CD14-positive monocyte (primary cell): ENCODE results near the gene TBX3. TPM values are rescaled to one million over a fixed set of nuclear protein-coding genes. Genes with fewer than 3 reads are reported as not detected.

ENCODE experiments used
- DNase-seq, 3 donors: peaks; one replicate each; pipeline ENCODE4 v3.0.0-alpha.2; 2011 to 2022
- H2AFZ ChIP-seq: 2 replicates; pipeline ENCODE4 v1.6.0; 2012; ENCODE audit warnings: mild to moderate bottlenecking, low read depth, low read length, inconsistent platforms; ENCODE audit not compliant: insufficient read depth, poor library complexity, severe bottlenecking
- H3K27ac ChIP-seq, 2 donors: 1 replicate in 1 of 2; 2 replicates in 1 of 2; pipeline ENCODE4 v1.5.1; 2012 to 2013; ENCODE audit warnings: low read length in 2 of 2, control low read depth in 1 of 2, inconsistent platforms in 1 of 2, low read depth in 1 of 2, mild to moderate bottlenecking in 1 of 2
- H3K27me3 ChIP-seq, 2 donors: one replicate each; pipeline versions ENCODE4 v1.6.0 to v1.6.1; 2011 to 2013; ENCODE audit warnings: low read length in 2 of 2; ENCODE audit not compliant: control insufficient read depth in 2 of 2, insufficient read depth in 2 of 2
- H3K36me3 ChIP-seq, 2 donors: replicated peaks in 1 of 2; 1 replicate in 1 of 2; 2 replicates in 1 of 2; pipeline versions ENCODE4 v1.5.1 to v1.6.1; 2012 to 2013; ENCODE audit warnings: low read length in 2 of 2, control low read depth in 1 of 2, inconsistent platforms in 1 of 2, mild to moderate bottlenecking in 1 of 2; ENCODE audit not compliant: insufficient read depth in 2 of 2, control insufficient read depth in 1 of 2
- H3K4me1 ChIP-seq, 2 donors: 1 replicate in 1 of 2; 2 replicates in 1 of 2; pipeline versions ENCODE4 v1.5.1 to v1.6.1; 2012 to 2013; ENCODE audit warnings: low read length in 2 of 2, control low read depth in 1 of 2, inconsistent platforms in 1 of 2, mild to moderate bottlenecking in 1 of 2, moderate library complexity in 1 of 2; ENCODE audit not compliant: insufficient read depth in 2 of 2, control insufficient read depth in 1 of 2
- H3K4me2 ChIP-seq: replicated peaks from 2 replicates; pipeline ENCODE3; 2012; ENCODE audit warnings: low read length, moderate library complexity, mild to moderate bottlenecking; ENCODE audit not compliant: poor library complexity, severe bottlenecking; ENCODE audit errors: extremely low read depth
- H3K4me3 ChIP-seq, 3 experiments: fragments of 200-600 bp in 1 of 3; sonication (generic) in 1 of 3; replicated peaks in 1 of 3; 1 replicate in 2 of 3; 2 replicates in 1 of 3; pipeline ENCODE4 v1.5.1; 2011 to 2013; ENCODE audit warnings: low read length in 3 of 3, mild to moderate bottlenecking in 3 of 3, control low read depth in 2 of 3, low read depth in 2 of 3, inconsistent platforms in 1 of 3, moderate library complexity in 1 of 3
- H3K79me2 ChIP-seq: 2 replicates; pipeline ENCODE4 v1.6.0; 2012; ENCODE audit warnings: mild to moderate bottlenecking, control low read depth, inconsistent platforms, low read length, moderate library complexity; ENCODE audit not compliant: insufficient read depth
- H3K9ac ChIP-seq: 2 replicates; pipeline ENCODE4 v1.6.0; 2017; ENCODE audit warnings: low read length, mild to moderate bottlenecking; ENCODE audit not compliant: insufficient read depth, poor library complexity, severe bottlenecking
- H3K9me3 ChIP-seq, 2 donors: replicated peaks in 1 of 2; 1 replicate in 1 of 2; 2 replicates in 1 of 2; pipeline versions ENCODE4 v1.5.1 to v1.6.1; 2012 to 2013; ENCODE audit warnings: low read length in 2 of 2, control low read depth in 1 of 2; ENCODE audit not compliant: control insufficient read depth in 1 of 2, insufficient read depth in 1 of 2
- H4K20me1 ChIP-seq: 2 replicates; pipeline ENCODE4 v1.6.0; 2012; ENCODE audit warnings: mild to moderate bottlenecking, low read length, control low read depth, moderate library complexity; ENCODE audit not compliant: insufficient read depth
- H3K27ac Mint-ChIP-seq, 7 donors: one replicate each; pipeline ENCODE4 v1.8.0; 2020; ENCODE audit warnings: mild to moderate bottlenecking in 7 of 7, mixed read lengths in 7 of 7, moderate library complexity in 6 of 7, inconsistent platforms in 2 of 7
- H3K27me3 Mint-ChIP-seq, 3 donors: one replicate each; pipeline ENCODE4 v1.8.0; 2021 to 2022; ENCODE audit warnings: low read depth in 3 of 3, mild to moderate bottlenecking in 3 of 3, mixed read lengths in 3 of 3, moderate library complexity in 3 of 3, inconsistent platforms in 1 of 3
- H3K36me3 Mint-ChIP-seq, 2 donors: one replicate each; pipeline ENCODE4 v1.8.0; 2020; ENCODE audit warnings: mixed read lengths in 2 of 2, inconsistent platforms in 1 of 2, mild to moderate bottlenecking in 1 of 2
- H3K4me1 Mint-ChIP-seq: one replicate; pipeline ENCODE4 v1.8.0; 2020; ENCODE audit warnings: mild to moderate bottlenecking, mixed read lengths
- H3K4me3 Mint-ChIP-seq, 2 donors: one replicate each; pipeline ENCODE4 v1.8.0; 2020; ENCODE audit warnings: mild to moderate bottlenecking in 2 of 2, mixed read lengths in 2 of 2, moderate library complexity in 1 of 2
- H3K9me3 Mint-ChIP-seq, 7 donors: one replicate each; pipeline ENCODE4 v1.8.0; 2020 to 2022; ENCODE audit warnings: mixed read lengths in 7 of 7, mild to moderate bottlenecking in 6 of 7, moderate library complexity in 6 of 7, inconsistent platforms in 2 of 7
- WGBS: methylation state at CpG from one replicate; pipeline ENCODE4 v1.1.5; 2013; ENCODE audit warnings: missing lambda C conversion rate; ENCODE audit not compliant: insufficient coverage; 5-methylcytosine and 5-hydroxymethylcytosine counted together
- intact Hi-C, 2 donors: fragments of 100-400 bp; cut with micrococcal nuclease; formaldehyde crosslinking; loops; one replicate each; pipeline versions ENCODE4 v1.15.0 to v1.15.1; 2023
- polyA plus RNA-seq, 3 donors: library from polyadenylated mRNA; depleted of rRNA in 1 of 3; unstranded in 2 of 3; stranded (reverse) in 1 of 3; fragments of 300-500 nt in 2 of 3; fragments of >200 nt in 1 of 3; fragmentation: Illumina TruSeq in 2 of 3; gene quantifications; 1 replicate in 2 of 3; 2 replicates in 1 of 3; pipeline ENCODE4 v1.2.3, GENCODE V29; 2012 to 2021
- TF ChIP-seq, protein P1 (sequence below): fragments of 200-600 bp; IDR thresholded peaks from one replicate; pipeline ENCODE4 v1.8.0; 2022; ENCODE audit warnings: antibody characterized with exemption, mild to moderate bottlenecking

Gene TBX3
- polyA plus RNA-seq, 3 donors = 0.04 to 0.13 TPM; not detected in 1

DNA sequence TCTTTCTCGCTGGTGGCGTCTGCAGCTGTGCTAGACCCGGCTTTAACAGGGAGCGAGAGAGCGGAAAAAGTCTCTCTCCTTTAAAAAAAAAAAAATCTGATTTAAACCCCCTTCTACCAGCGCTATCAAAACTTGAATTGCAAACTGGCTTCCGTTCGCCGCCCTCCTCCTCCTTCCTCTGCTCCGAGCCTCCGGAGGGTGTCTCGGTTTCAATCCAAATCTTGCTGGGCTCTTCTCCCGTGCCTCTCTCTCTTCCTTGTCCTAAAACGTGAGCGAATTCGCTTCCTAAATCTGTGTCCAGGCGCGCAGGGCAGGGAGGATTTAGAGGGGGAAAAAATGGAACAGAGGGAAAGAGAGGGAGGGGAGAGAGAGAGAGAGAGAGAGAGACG, 272 bp downstream of the TBX3 start:
- H4K20me1 ChIP-seq = no peaks in the 10 kb centered on the region
- no peaks in the 10 kb centered on the region for H3K36me3 ChIP-seq
- H3K27me3 Mint-ChIP-seq = peaks cover 91 to 100% (median 97%) of the 10 kb centered on the region in 3 donors
- peak overlapping the region in 1 of 7 donors; percentile 73 for H3K27ac Mint-ChIP-seq
- H2AFZ ChIP-seq = no peak overlapping the region
- H3K9ac ChIP-seq = no peak overlapping the region
- intact Hi-C loops = no loop called here
- H3K4me3 Mint-ChIP-seq = peak overlapping the region; percentile 68 to 87
- H3K4me1 Mint-ChIP-seq = peaks cover 27% of the 10 kb centered on the region
- H3K4me1 ChIP-seq = peaks cover 0 to 29% of the 10 kb centered on the region in 2 donors
- 0% methylated on average over 11 of the region's 19 CpGs for WGBS
- H3K4me2 ChIP-seq = peak overlapping the region; percentile 42
- H3K27me3 ChIP-seq = peaks cover 96 to 99% of the 10 kb centered on the region in 2 donors
- DNase-seq = no peak
- TF ChIP-seq, protein P1, sequence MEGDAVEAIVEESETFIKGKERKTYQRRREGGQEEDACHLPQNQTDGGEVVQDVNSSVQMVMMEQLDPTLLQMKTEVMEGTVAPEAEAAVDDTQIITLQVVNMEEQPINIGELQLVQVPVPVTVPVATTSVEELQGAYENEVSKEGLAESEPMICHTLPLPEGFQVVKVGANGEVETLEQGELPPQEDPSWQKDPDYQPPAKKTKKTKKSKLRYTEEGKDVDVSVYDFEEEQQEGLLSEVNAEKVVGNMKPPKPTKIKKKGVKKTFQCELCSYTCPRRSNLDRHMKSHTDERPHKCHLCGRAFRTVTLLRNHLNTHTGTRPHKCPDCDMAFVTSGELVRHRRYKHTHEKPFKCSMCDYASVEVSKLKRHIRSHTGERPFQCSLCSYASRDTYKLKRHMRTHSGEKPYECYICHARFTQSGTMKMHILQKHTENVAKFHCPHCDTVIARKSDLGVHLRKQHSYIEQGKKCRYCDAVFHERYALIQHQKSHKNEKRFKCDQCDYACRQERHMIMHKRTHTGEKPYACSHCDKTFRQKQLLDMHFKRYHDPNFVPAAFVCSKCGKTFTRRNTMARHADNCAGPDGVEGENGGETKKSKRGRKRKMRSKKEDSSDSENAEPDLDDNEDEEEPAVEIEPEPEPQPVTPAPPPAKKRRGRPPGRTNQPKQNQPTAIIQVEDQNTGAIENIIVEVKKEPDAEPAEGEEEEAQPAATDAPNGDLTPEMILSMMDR = no peak
- H3K36me3 Mint-ChIP-seq = peaks cover 11 to 34% of the 10 kb centered on the region in 2 donors
- H3K9me3 ChIP-seq = peaks cover 5 to 60% of the 10 kb centered on the region in 2 donors
- no peak overlapping the region for H3K27ac ChIP-seq
- H3K79me2 ChIP-seq = no peaks in the 10 kb centered on the region
- H3K4me3 ChIP-seq = peak overlapping the region in 2 of 3 experiments; percentile 6 to 30
- H3K9me3 Mint-ChIP-seq = peaks cover 0 to 51% (median 27%) of the 10 kb centered on the region in 7 donors

DNA sequence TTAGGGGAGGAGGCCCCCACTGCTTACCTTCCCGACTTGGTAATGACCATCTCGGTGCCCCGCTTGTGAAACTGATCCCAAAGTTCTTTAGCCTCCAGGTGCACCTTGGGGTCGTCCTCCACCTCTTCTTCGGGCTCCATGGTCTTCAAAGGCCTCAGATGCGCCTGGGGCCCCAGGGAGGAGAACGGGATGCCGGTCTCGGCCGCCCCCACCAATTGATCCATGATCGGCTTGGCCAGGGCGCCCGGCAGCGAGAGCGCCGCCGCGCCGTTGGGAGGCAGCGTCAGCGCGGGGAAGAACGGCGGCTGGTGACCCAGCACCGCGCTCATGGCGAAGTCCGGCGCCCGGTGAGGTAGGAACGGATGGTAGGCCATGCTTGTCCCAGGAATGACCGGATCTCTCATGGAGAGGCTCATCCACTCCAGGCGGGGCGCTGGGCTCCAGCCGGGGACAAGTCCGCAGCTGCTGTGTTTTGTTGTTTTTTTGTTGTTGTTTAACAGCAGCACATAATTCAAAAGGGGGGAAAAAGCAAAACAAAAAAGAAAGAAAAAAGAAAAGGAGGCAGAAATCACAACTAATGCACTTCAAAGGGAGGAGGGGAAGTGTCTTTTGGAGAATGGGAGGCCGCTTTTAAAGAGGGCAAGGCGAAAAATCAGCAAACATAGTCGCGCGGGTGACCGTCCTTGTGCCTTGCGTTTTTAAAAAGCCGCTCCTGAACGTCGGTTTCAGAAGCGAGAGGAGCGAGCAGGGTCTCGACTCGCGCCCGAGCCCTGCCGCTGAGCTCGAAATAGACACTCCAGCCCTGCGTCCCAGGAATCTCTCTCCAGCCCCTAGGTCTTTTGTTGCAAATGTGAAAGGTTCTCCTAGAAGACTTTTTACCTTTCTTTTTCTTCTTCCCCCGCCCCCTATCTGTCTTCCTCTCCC, 928 bp downstream of the TBX3 start:
- 4% methylated on average over 54 of the region's 56 CpGs for WGBS
- Histone ChIP-seq H3K4me1 (peaks cover 0 to 29% of the 10 kb centered on the region in 2 donors), H2AFZ (no peak overlapping the region), H3K27me3 (peaks cover 96 to 99% of the 10 kb centered on the region in 2 donors), H3K9me3 (peaks cover 5 to 59% of the 10 kb centered on the region in 2 donors), H3K4me3 (peak overlapping the region in 1 of 3 experiments; percentile 30), H3K9ac (no peak overlapping the region), H3K27ac (no peak overlapping the region), H3K36me3 (no peaks in the 10 kb centered on the region), H3K79me2 (no peaks in the 10 kb centered on the region), H4K20me1 (no peaks in the 10 kb centered on the region), H3K4me2 (peak overlapping the region; percentile 42)
- intact Hi-C loops = no loop called here
- no peak for DNase-seq
- Mint-ChIP-seq H3K36me3 (peaks cover 11 to 34% of the 10 kb centered on the region in 2 donors), H3K27ac (peak overlapping the region in 1 of 7 donors; percentile 9), H3K27me3 (peaks cover 90 to 100% (median 96%) of the 10 kb centered on the region in 3 donors), H3K4me1 (peaks cover 27% of the 10 kb centered on the region), H3K9me3 (peaks cover 0 to 46% (median 27%) of the 10 kb centered on the region in 7 donors), H3K4me3 (peak overlapping the region; percentile 68 to 87)
- TF ChIP-seq, protein P1 = no peak
